ENCODE measurements around the gene CXXC5. TPM values are rescaled to one million over a fixed set of nuclear protein-coding genes. Genes with fewer than 3 reads are reported as not detected.

CXXC5 gene
- total and polyA plus RNA-seq, 9 of the 15 experiments (the other 6 are each of a cell fraction or from before 2014, with no cell fraction given), result 1.9 to 123 (median 45.8) TPM

- TF ChIP-seq PKNOX1 (IDR thresholded peaks at IDR 0.05), result peak; percentile 56
- no peak for TF ChIP-seq SAP30 (IDR thresholded peaks at IDR 0.05; ENCODE audit: borderline replicate concordance, insufficient read depth, low read depth, low read length, poor library complexity, severe bottlenecking)
- TF ChIP-seq PHF21A (IDR thresholded peaks at IDR 0.05; ENCODE audit: borderline replicate concordance, low read depth), result peak; percentile 71; the same call in 1 of the 2 replicates
- peak; percentile 99 for TF ChIP-seq KLF16 (IDR thresholded peaks at IDR 0.05)
- TF ChIP-seq MITF (IDR thresholded peaks at IDR 0.05), result peak; percentile 68; the same call in 1 of the 2 replicates
- TF ChIP-seq ZKSCAN8 (CRISPR knock-in tag; IDR thresholded peaks at IDR 0.05), result peak; percentile 80
- TF ChIP-seq CBX2 (IDR thresholded peaks at IDR 0.05; ENCODE audit: insufficient read depth, low read length, poor library complexity, severe bottlenecking), result no peak
- TF ChIP-seq LEF1 (IDR thresholded peaks at IDR 0.05), result peak; percentile 93
- 0 out of 2 replicates have a peak, but pooled peaks have one; percentile 23 for TF ChIP-seq ATF4 (CRISPR knock-in tag; IDR thresholded peaks at IDR 0.05)
- TF ChIP-seq RB1 (IDR thresholded peaks at IDR 0.05; ENCODE audit: low read depth), result peak; percentile 72; the same call in 1 of the 2 replicates
- no peak for TF ChIP-seq ZKSCAN3 (CRISPR knock-in tag; IDR thresholded peaks at IDR 0.05)
- TF ChIP-seq GATAD2A (IDR thresholded peaks at IDR 0.05), result peak; percentile 67
- no peak for TF ChIP-seq ZNF561 (CRISPR knock-in tag; conservative IDR thresholded peaks at IDR 0.05)
- peak; percentile 59 for TF ChIP-seq ZNF24 (IDR thresholded peaks at IDR 0.05)
- peak; percentile 75; the same call in 1 of the 2 replicates for TF ChIP-seq PATZ1 (CRISPR knock-in tag; IDR thresholded peaks at IDR 0.05; ENCODE audit: borderline replicate concordance)
- peak; percentile 50; the same call in 1 of the 2 replicates for TF ChIP-seq E2F3 (CRISPR knock-in tag; IDR thresholded peaks at IDR 0.05)
- TF ChIP-seq HDAC3 (IDR thresholded peaks at IDR 0.05; ENCODE audit: borderline replicate concordance, partially characterized antibody), result peak; percentile 95
- no peak for TF ChIP-seq PBX2 (CRISPR knock-in tag; IDR thresholded peaks at IDR 0.05; ENCODE audit: low read depth)
- TF ChIP-seq PBX2 (tag; conservative IDR thresholded peaks at IDR 0.05; ENCODE audit: low read depth), result no peak; the same call in 1 of the 2 replicates
- TF ChIP-seq MIER1 (IDR thresholded peaks at IDR 0.05; ENCODE audit: low read depth), result no peak
These were observed 21.7 kb downstream of the CXXC5 start (continued) for GRCh38 chr5:139669662-139670368.

Measured in K562 (cell line).